ENCODE data around the gene C11orf68.

C11orf68 gene
- long read RNA-seq, partial matches to known transcripts: 0 of 1 reads
- long read RNA-seq, other reads (novel, unspliced or antisense): 0 of 1 reads

GRCh38 chr11:65918211-65919140 lies at the start of gene C11orf68:
Gene C11orf68, minus strand, starts transcription at chr11:65919062. Its CDS starts 31 bp downstream, at chr11:65919031.
- H3K27me3 ChIP-seq (ENCODE audit: insufficient read depth, poor library complexity, severe bottlenecking): no peaks in the 10 kb centered on the region
- TF ChIP-seq SPI1 (IDR thresholded peaks at IDR 0.05; ENCODE audit: borderline replicate concordance, low read depth) (no peak), CTCF (IDR thresholded peaks at IDR 0.05; ENCODE audit: insufficient read depth, low read length) (no peak), POLR2AphosphoS5 (IDR thresholded peaks at IDR 0.05; ENCODE audit: low read depth) (peak; percentile 63; the same call in 1 of the 2 replicates), REST (IDR thresholded peaks at IDR 0.05; ENCODE audit: insufficient replicate concordance, low read depth) (no peak)
- H3K4me3 ChIP-seq (replicated peaks; ENCODE audit: insufficient read depth, low read length): peak within 1 kb of the TSS; percentile 86
- peak in 1 of 2 experiments; percentile 43 for DNase-seq (ENCODE audit: low read depth in 1 of 2, low spot score in 1 of 2)
- H3K27ac ChIP-seq (replicated peaks): peak within 1 kb of the TSS; percentile 86

GRCh38 chr11:65967329-65967934 lies 48.6 kb upstream of the C11orf68 start:
- no peak overlapping the region for H3K4me3 ChIP-seq (replicated peaks; ENCODE audit: insufficient read depth, low read length)
- TF ChIP-seq SPI1 (IDR thresholded peaks at IDR 0.05; ENCODE audit: borderline replicate concordance, low read depth) (no peak), CTCF (IDR thresholded peaks at IDR 0.05; ENCODE audit: insufficient read depth, low read length) (no peak), POLR2AphosphoS5 (IDR thresholded peaks at IDR 0.05; ENCODE audit: low read depth) (no peak), GABPA (IDR thresholded peaks at IDR 0.05; ENCODE audit: low read depth) (no peak), REST (IDR thresholded peaks at IDR 0.05; ENCODE audit: insufficient replicate concordance, low read depth) (no peak)
- DNase-seq (ENCODE audit: low read depth in 1 of 2, low spot score in 1 of 2): no peak

GRCh38 chr11:65965986-65966762 lies 47.3 kb upstream of the C11orf68 start:
- no peak overlapping the region for H3K27ac ChIP-seq (replicated peaks)
- TF ChIP-seq POLR2AphosphoS5 (IDR thresholded peaks at IDR 0.05; ENCODE audit: low read depth) (no peak), REST (IDR thresholded peaks at IDR 0.05; ENCODE audit: insufficient replicate concordance, low read depth) (no peak), CTCF (IDR thresholded peaks at IDR 0.05; ENCODE audit: insufficient read depth, low read length) (no peak), GABPA (IDR thresholded peaks at IDR 0.05; ENCODE audit: low read depth) (no peak), SPI1 (IDR thresholded peaks at IDR 0.05; ENCODE audit: borderline replicate concordance, low read depth) (no peak)
- DNase-seq (ENCODE audit: low read depth in 1 of 2, low spot score in 1 of 2): no peak
- H3K27me3 ChIP-seq (ENCODE audit: insufficient read depth, poor library complexity, severe bottlenecking): no peaks in the 10 kb centered on the region
- no peak overlapping the region for H3K4me3 ChIP-seq (replicated peaks; ENCODE audit: insufficient read depth, low read length)

More at GRCh38 chr11:65967329-65967934, 48.6 kb upstream of the C11orf68 start:
- Histone ChIP-seq H3K27me3 (ENCODE audit: insufficient read depth, poor library complexity, severe bottlenecking) (no peaks in the 10 kb centered on the region), H3K27ac (replicated peaks) (no peak overlapping the region)

Data from HL-60 (cell line).